Measurements from ENCODE around the gene GINS2. TPM values are rescaled to one million over a fixed set of nuclear protein-coding genes. Genes with fewer than 3 reads are reported as not detected.

Gene GINS2
- total RNA-seq, 1 experiment from 2014 or later = 53.3 TPM

- no TSS peak for BruUV-seq (replicated peaks)
- Histone ChIP-seq H3K27me3 (ENCODE audit: insufficient read depth, low read length) (no peaks in the 10 kb centered on the region), H3K4me2 (ENCODE audit: low read length) (no peak overlapping the region), H3K79me2 (ENCODE audit: insufficient read depth, low read length) (peaks cover 80% of the 10 kb centered on the region), H3K36me3 (ENCODE audit: control insufficient read depth in 1 of 2, insufficient read depth in 2 of 2, low read length in 2 of 2) (no peaks in the 10 kb centered on the region; a peak in 1 of 4 replicates), H3K4me1 (ENCODE audit: control insufficient read depth in 1 of 2, insufficient read depth in 2 of 2, low read length in 2 of 2) (no peaks in the 10 kb centered on the region), H3K9me2 (ENCODE audit: insufficient read depth) (no peaks in the 10 kb centered on the region), H3K9ac (ENCODE audit: low read length) (no peak overlapping the region), H3K9me3 (ENCODE audit: control insufficient read depth in 1 of 2, insufficient read depth in 1 of 2, low read depth in 1 of 2, low read length in 2 of 2) (peaks cover 14 to 18% of the 10 kb centered on the region in 2 experiments; a peak in 3 of 4 replicates), H3K4me3 (replicated peaks in 1 of 2; ENCODE audit: low read depth in 1 of 2, low read length in 2 of 2) (no peak overlapping the region), H4K20me1 (ENCODE audit: insufficient read depth) (no peaks in the 10 kb centered on the region), H2AFZ (ENCODE audit: low read depth, low read length, poor library complexity, severe bottlenecking) (no peak overlapping the region), H3K27ac (ENCODE audit: low read depth, low read length) (no peak overlapping the region)
- CTCF ChIA-PET = interaction anchor here (4.7 kb wide), 1 partner anchor 14 kb away, joined by 28 read pairs; no protein-coding TSS in a partner anchor
- RAD21 ChIA-PET (ENCODE audit: low non-redundant PET in 1 of 2, low total read pairs in 2 of 2, uncharacterized antibody in 2 of 2, unreplicated experiment in 2 of 2) = no interaction called here
- ATAC-seq (no peak), DNase-seq (ENCODE audit: low read depth, low spot score) (no peak)
- intact Hi-C loops (cut with micrococcal nuclease) = no loop called here
- TF ChIP-seq RAD21 (IDR thresholded peaks at IDR 0.05; ENCODE audit: low read depth) (no peak), CEBPB (IDR thresholded peaks at IDR 0.05; ENCODE audit: low read depth) (no peak), ATF3 (IDR thresholded peaks at IDR 0.05) (no peak), ZNF274 (IDR thresholded peaks at IDR 0.05; ENCODE audit: low read depth, low read length) (no peak), EGR1 (IDR thresholded peaks at IDR 0.05; ENCODE audit: low read depth) (no peak), SRF (IDR thresholded peaks at IDR 0.05; ENCODE audit: low read depth) (no peak)
- POLR2A ChIA-PET = no interaction called here
Measured at GRCh38 chr16:85629326-85629725, 59.4 kb downstream of the GINS2 start.

GRCh38 chr16:85628645-85629044, 60.1 kb downstream of the GINS2 start:
- H3K79me2 ChIP-seq (ENCODE audit: insufficient read depth, low read length) = peaks cover 86% of the 10 kb centered on the region
- BruUV-seq (replicated peaks) = no TSS peak
- H3K9ac ChIP-seq (ENCODE audit: low read length) = no peak overlapping the region
- POLR2A ChIA-PET = no interaction called here
- CTCF ChIA-PET = interaction anchor here (4.7 kb wide), 1 partner anchor 13 kb away, joined by 28 read pairs; no protein-coding TSS in a partner anchor
- intact Hi-C loops (cut with micrococcal nuclease) = no loop called here
- peaks cover 14 to 18% of the 10 kb centered on the region in 2 experiments; a peak in 3 of 4 replicates for H3K9me3 ChIP-seq (ENCODE audit: control insufficient read depth in 1 of 2, insufficient read depth in 1 of 2, low read depth in 1 of 2, low read length in 2 of 2)
- H3K27ac ChIP-seq (ENCODE audit: low read depth, low read length) = no peak overlapping the region
- RAD21 ChIA-PET (ENCODE audit: low non-redundant PET in 1 of 2, low total read pairs in 2 of 2, uncharacterized antibody in 2 of 2, unreplicated experiment in 2 of 2) = no interaction called here
- H3K4me2 ChIP-seq (ENCODE audit: low read length) = no peak overlapping the region
- no peaks in the 10 kb centered on the region for H3K9me2 ChIP-seq (ENCODE audit: insufficient read depth)
- no peak overlapping the region for H3K4me3 ChIP-seq (replicated peaks in 1 of 2; ENCODE audit: low read depth in 1 of 2, low read length in 2 of 2)
- no peak for TF ChIP-seq ZFX (IDR thresholded peaks at IDR 0.05)
- TF ChIP-seq CTCF (IDR thresholded peaks at IDR 0.05 in 2 of 3, conservative IDR thresholded peaks at IDR 0.05 in 1 of 3; ENCODE audit: borderline replicate concordance in 1 of 3, insufficient read depth in 1 of 3, low read depth in 2 of 3, low read length in 2 of 3) = peak in 1 of 3 experiments; percentile 27; a peak in 2 of 6 replicates
- H2AFZ ChIP-seq (ENCODE audit: low read depth, low read length, poor library complexity, severe bottlenecking) = no peak overlapping the region
- no peaks in the 10 kb centered on the region for H3K27me3 ChIP-seq (ENCODE audit: insufficient read depth, low read length)
- no peaks in the 10 kb centered on the region for H3K4me1 ChIP-seq (ENCODE audit: control insufficient read depth in 1 of 2, insufficient read depth in 2 of 2, low read length in 2 of 2)
- H3K36me3 ChIP-seq (ENCODE audit: control insufficient read depth in 1 of 2, insufficient read depth in 2 of 2, low read length in 2 of 2) = no peaks in the 10 kb centered on the region
- no peaks in the 10 kb centered on the region for H4K20me1 ChIP-seq (ENCODE audit: insufficient read depth)
- peak; percentile 31; the same call in 1 of the 2 replicates for ATAC-seq
- DNase-seq (ENCODE audit: low read depth, low spot score) = no peak
